Right hindlimb (tissue), 1 donor: ENCODE data around the gene PLEKHO2.
"Not testable (repeated sequence)": the region's sequence is repeated elsewhere in the genome, so short reads cannot be mapped to it uniquely, and the experiment has no call there.

Experiments used
- DNase-seq: peaks from one replicate; pipeline ENCODE4 v3.0.0-alpha.2; 2018

Gene PLEKHO2, protein sequence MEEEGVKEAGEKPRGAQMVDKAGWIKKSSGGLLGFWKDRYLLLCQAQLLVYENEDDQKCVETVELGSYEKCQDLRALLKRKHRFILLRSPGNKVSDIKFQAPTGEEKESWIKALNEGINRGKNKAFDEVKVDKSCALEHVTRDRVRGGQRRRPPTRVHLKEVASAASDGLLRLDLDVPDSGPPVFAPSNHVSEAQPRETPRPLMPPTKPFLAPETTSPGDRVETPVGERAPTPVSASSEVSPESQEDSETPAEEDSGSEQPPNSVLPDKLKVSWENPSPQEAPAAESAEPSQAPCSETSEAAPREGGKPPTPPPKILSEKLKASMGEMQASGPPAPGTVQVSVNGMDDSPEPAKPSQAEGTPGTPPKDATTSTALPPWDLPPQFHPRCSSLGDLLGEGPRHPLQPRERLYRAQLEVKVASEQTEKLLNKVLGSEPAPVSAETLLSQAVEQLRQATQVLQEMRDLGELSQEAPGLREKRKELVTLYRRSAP

DNA sequence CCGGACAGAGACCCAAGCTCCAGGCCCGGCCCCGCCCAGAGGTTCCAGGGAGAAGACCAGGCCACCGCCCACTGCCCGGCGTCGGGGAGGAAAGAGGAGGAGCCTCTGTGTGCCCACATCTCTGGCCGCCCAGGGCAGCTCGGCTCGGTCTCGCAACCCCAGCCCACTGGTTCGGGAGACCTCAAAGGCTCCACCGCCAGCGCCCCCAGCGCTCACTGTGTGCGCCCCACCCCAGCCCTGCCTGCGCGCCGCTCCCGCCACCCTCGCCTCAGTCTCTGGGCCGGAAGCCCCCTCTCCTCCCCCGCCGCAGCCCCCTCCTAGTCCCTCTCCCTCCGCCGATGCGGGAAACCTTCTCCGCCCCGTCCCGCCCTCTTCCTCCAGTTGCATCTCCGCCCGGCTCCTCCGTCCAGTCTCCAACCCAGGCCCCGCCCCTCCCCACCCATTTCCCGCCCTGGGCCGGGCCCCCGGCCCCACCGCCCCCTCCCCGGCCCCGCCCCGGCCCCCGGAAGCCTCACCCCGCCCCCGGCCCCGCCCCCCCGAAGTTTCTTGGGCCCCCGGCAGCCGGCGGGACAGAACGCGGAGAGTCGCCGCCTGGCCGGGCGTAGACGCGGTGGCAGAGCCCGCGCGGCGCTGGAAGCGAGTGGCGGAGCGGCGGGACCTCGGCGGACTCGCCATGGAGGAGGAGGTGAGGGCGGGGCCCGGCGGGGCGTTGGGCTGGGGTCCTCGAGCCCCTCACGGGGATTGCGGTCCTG is at the start of gene PLEKHO2:
TSS of gene PLEKHO2 (plus strand) at position 572 of the 752 bp plus-strand sequence. CDS start at position 674, 102 bp downstream.
- peak; percentile 99 for DNase-seq

DNA sequence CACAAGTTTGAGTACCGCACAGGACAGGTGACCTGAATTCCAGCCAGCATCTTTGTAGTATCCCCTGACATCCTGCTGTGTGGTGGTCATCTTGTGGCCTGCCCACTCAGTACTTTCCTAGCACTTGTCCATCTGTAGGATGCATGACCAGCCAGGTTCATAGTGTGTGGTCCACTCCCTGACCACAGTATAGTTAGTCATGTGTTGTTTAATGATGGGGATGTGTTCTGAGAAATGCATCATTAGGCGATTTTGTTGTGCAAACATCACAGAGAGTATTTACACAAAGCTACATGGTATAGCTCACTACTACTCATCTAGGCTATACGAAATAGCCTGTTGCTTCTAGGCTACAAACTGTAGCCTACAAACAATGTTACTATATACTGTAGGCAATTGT is 49.4 kb upstream of the PLEKHO2 start:
- DNase-seq = no peak

GRCh38 chr15:64795299-64795698 is 46.4 kb upstream of the PLEKHO2 start:
- not testable (repeated sequence) for DNase-seq

GRCh38 chr15:64795921-64796320 is 45.8 kb upstream of the PLEKHO2 start:
- DNase-seq = not testable (repeated sequence)

- DNase-seq = not testable (repeated sequence)
Observed at GRCh38 chr15:64798905-64799304, 42.8 kb upstream of the PLEKHO2 start.

DNA sequence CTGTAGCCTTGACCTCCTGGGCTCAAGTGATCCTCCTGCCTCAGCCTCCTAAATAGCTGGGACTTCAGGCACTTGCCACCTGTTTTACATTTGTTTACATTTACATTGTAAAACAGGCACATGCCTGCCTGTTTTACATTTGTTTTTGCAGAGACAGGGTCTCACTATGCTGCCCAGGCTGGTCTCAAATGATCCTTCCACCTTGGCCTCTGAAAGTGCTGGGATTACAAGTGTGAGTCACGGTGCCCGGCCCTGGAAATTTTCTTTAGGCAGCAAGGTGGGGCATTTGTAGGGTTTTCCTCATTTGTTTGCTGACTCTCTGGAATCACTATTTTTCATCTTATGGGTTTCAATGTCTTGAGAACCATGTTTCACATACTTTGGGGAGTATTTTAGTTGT is 41.2 kb upstream of the PLEKHO2 start:
- DNase-seq = no peak

DNA sequence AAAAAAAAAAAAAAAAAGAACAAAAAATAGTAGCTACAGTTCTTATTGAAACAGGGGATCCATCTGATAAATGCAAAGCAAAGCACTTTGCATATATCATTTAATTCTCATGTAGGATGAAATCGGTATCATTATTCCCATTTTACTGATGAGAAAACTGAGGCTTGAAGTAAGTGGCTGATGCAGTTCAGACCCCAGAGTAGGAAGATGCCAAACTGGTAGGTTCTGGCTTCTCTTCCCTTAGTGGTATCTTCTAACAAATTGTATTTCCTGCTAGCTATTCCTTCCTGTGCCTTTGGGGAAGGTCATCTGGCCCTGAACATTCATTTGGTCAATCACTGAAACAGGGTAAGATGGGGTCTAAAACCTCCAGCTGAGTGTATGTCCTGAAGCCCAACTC is 38.2 kb upstream of the PLEKHO2 start:
- no peak for DNase-seq

DNA sequence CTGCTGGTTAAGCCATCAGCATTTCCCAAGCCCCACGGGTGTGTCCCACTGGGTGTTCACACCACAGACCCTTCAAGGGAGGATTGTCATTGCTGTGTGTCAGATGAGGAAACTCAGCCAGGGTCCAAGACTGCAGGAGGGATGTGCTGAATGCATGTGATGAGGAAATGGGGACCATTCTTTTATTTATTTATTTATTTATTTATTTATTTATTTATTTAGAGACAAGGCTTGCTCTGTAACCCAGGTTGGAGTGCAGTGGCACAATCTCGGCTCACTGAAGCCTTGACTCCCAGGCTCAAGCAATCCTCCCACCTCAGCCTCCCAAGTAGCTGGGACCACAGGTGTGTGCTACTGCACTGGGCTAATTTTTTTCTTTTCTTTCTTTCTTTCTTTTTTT is 37.1 kb upstream of the PLEKHO2 start:
- DNase-seq = no peak

DNA sequence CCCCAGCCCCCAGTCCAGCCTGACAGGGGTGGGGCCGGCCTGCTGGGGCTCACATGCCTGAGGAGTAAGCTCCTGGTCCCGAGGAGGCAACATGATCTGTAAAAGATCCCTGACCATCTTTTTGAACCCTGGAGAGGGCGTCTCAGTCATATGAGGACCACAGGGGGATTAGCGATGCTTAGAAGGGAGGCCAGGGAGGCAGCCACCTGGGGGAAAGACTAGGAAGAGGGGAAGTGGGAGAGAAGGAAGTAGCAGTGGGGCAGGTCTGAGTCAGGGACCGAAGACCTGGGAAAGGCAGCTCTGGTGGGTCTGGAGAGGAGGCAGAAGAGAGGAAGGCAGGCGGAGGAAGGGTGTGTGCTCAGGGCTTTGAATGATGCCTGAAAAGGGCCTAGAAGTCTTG is 35.2 kb upstream of the PLEKHO2 start:
- no peak for DNase-seq

GRCh38 chr15:64807051-64807749 is 34.5 kb upstream of the PLEKHO2 start:
- DNase-seq = no peak

DNA sequence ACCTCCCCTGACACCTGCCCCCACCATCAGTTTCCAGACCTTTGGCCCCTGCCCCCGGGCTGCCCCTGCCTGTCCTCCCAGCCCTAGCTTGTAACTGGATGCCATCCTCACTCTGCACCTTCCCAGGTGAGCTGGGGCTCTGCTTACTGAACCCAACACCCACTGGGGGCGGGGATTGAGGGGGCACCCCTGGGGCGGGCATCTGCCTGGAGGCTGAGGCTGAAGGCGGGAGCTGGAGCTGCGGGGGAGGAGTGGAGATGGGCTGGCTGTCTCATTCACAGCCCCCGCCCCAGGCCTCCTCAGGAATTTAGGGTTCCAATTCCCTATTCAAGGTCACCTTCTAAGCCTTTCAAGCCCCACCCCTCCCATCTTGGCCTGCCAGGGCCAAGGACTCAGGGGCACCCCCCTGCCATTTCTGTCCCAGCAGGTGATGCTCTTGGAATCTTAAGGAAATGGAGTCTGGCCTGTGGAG is 33.9 kb upstream of the PLEKHO2 start:
- DNase-seq = no peak

DNA sequence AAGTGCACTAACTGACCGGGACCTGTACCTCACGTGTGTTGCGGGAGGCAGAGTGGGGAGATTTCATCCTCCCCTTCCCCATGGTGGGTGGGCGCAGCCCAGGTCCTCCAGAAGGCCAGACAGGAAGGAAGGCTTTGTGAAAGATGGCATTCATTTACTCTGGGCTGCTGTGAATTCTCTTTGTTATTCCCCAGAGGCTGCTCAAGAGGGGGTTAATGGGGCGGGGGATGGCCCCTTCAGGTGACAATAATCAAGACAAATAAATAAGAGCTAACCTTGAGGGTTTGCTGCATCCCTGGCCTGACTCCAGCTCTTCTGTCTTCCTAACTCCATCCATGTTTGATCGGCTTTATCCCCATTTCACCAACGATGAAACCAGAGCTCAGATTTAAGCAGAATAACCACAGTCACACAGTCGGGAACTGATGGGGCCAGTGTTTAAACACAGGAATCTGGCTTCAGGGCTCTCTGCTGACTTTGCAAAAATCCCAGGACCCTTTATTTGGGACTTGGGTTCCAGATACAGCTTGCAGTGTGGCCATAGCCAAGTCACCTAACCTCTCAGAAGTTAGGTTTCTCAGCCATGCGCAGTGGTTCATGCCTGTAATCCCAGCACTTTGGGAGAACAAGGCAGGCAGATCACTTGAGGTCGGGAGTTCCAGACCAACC is 32.8 kb upstream of the PLEKHO2 start:
- no peak for DNase-seq

- DNase-seq = peak; percentile 82
Observed at GRCh38 chr15:64809649-64810496, 31.8 kb upstream of the PLEKHO2 start.

DNA sequence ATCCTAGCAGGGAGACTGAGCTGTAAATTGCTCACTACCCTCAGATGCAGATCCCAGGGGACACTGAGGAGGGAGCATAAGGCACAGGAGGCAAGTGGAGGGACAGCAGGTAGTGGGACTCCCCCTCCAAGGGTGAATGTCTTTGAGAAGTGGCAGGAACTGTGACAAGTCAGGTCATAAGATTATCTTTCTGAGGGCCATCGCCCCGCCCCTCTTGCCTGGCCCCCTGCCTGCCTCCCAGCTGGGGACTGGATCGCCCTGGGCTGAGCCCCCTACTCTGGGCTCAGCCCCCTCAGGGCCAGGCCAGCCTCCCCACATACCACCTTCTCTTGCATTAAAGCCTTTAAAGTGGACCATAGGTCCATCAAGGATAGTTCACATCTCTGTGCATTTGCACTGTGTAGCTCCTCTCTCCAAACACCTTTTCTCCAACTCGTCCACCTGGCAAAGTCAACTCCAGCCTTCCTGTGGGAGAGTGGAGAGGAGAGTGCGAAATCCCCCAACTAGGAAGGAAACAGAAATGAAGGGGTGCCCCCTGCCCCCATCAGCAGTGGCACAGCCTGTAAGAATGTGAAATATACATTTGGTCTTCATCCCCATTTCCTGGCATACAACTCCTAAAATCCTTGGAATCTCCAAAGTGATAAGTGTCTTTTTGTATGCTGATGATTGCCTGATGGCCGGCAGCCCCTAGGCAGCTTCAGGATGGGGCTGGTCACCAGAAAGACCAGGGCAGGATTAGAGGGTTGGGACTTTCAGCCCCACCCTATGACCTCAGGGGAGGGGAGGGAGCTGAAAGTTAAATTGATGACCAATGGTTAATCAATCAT is 31.0 kb upstream of the PLEKHO2 start:
- DNase-seq = no peak

DNA sequence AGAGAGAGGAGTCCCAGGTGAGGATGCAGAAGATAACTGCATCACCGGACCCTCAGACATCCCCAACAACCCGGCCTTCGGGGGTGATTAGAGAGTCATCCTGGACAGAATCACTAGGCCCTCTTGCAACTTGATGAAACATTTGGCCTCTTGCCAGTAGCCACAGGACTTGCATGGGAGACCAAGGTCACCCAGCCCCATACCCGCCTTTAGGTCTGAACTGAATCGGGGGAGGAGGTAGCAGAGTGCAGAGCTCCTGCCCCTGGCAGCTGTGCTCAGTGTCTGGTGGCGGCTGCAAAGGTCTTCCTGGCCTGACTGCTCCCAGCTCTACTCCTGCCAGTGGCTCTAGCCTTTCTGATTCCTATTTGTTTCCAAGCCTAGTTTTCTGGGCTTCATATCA is 28.6 kb upstream of the PLEKHO2 start:
- no peak for DNase-seq

GRCh38 chr15:64814283-64814682 is 27.4 kb upstream of the PLEKHO2 start:
- DNase-seq = not testable (repeated sequence)

- DNase-seq = not testable (repeated sequence)
Observed at GRCh38 chr15:64814965-64815364, 26.8 kb upstream of the PLEKHO2 start.

- DNase-seq = no peak
Observed at GRCh38 chr15:64816452-64816851, 25.3 kb upstream of the PLEKHO2 start.

- DNase-seq = no peak
Observed at GRCh38 chr15:64824929-64825430, 16.7 kb upstream of the PLEKHO2 start.
